K562 (cell line): Measurements from ENCODE around the gene RET. TPM values are rescaled to one million over a fixed set of nuclear protein-coding genes. Genes with fewer than 3 reads are reported as not detected.

Source experiments
- ATAC-seq: fragments of 200-7000 bp; cut with Tn5 transposase; 3 replicates; pipeline ENCODE4 v1.9.1; 2020; ENCODE audit warnings: moderate library complexity
- BruUV-seq: library from RNA; stranded (reverse); fragments of 400-500 nt; replicated peaks from 2 replicates; lab custom pipeline; 2021; lab: Mats Ljungman, UMichigan
- CTCF ChIA-PET: fragments of 300-600 bp; formaldehyde crosslinking; extraction: SDS; loops from one replicate; lab custom pipeline; 2021; ENCODE audit warnings: low intra/inter-chr PET ratio; lab: Yijun Ruan, JAX
- POLR2A ChIA-PET: fragments of 300-600, 350-650 bp; sonication (Branson Sonifier 250); formaldehyde crosslinking; extraction: SDS; loops from one replicate; lab custom pipeline; 2021; ENCODE audit warnings: antibody characterized with exemption, inconsistent platforms; lab: Yijun Ruan, JAX
- DNase-seq, 4 experiments: peaks; one replicate each; pipeline versions ENCODE4 v3.0.0 to v3.0.0-alpha.2; 2011 to 2018; ENCODE audit warnings: low spot score in 3 of 4, mixed read lengths in 3 of 4; ENCODE audit errors: extremely low read depth in 1 of 4
- FAIRE-seq: peaks from 2 replicates; lab custom pipeline; 2011; peaks lifted over from hg19 to GRCh38; lab: Jason Lieb, UNC
- H2AFZ ChIP-seq: 2 replicates; pipeline ENCODE4 v1.6.0; 2011; ENCODE audit warnings: low read depth, low read length, control low read depth, inconsistent platforms
- H3K27ac ChIP-seq: fragments of 200-600 bp; 3 replicates; pipeline ENCODE4 v1.8.0; 2011; ENCODE audit warnings: low read depth, mild to moderate bottlenecking, control low read depth, inconsistent platforms, low read length, moderate library complexity, mixed read lengths; ENCODE audit errors: extremely low read depth
- H3K27me3 ChIP-seq, 2 experiments: fragments of 300-600 bp in 1 of 2; 2 replicates in 1 of 2; 3 replicates in 1 of 2; pipeline versions ENCODE4 v1.6.0 to v1.8.0; 2011; ENCODE audit warnings: inconsistent platforms in 2 of 2, low read length in 2 of 2, mild to moderate bottlenecking in 1 of 2, mixed read lengths in 1 of 2, moderate library complexity in 1 of 2; ENCODE audit not compliant: control insufficient read depth in 2 of 2, insufficient read depth in 2 of 2
- H3K36me3 ChIP-seq: fragments of 300-600 bp; 3 replicates; pipeline ENCODE4 v1.8.0; 2011; ENCODE audit warnings: mild to moderate bottlenecking, low read length, inconsistent platforms; ENCODE audit not compliant: control insufficient read depth, insufficient read depth
- H3K4me1 ChIP-seq, 2 experiments: fragments of 200-600 bp in 1 of 2; replicated peaks in 1 of 2; 2 replicates in 1 of 2; 3 replicates in 1 of 2; pipeline versions ENCODE4 v1.5.1 to v1.8.0; 2011; ENCODE audit warnings: inconsistent platforms in 2 of 2, low read length in 2 of 2, mild to moderate bottlenecking in 1 of 2, mixed read lengths in 1 of 2, moderate library complexity in 1 of 2; ENCODE audit not compliant: control insufficient read depth in 2 of 2, insufficient read depth in 2 of 2
- H3K4me2 ChIP-seq: 2 replicates; pipeline ENCODE4 v1.6.1; 2011; ENCODE audit warnings: low read length, control low read depth, inconsistent platforms, mixed read lengths; ENCODE audit not compliant: insufficient read depth
- H3K4me3 ChIP-seq: fragments of 200-600 bp; sonication (generic), shearing (Covaris generic); 2 replicates; pipeline ENCODE4 v1.5.1; 2016; ENCODE audit warnings: control low read depth, inconsistent platforms
- H3K79me2 ChIP-seq: fragments of 200-600 bp; 3 replicates; pipeline ENCODE4 v1.8.0; 2011; ENCODE audit warnings: low read length, inconsistent platforms; ENCODE audit not compliant: control insufficient read depth, insufficient read depth
- H3K9ac ChIP-seq, 2 experiments: 2 replicates each; pipeline versions ENCODE4 v1.6.0 to v1.6.1; 2011; ENCODE audit warnings: low read depth in 2 of 2, low read length in 2 of 2, control low read depth in 1 of 2, inconsistent platforms in 1 of 2, mild to moderate bottlenecking in 1 of 2, mixed read lengths in 1 of 2; ENCODE audit not compliant: insufficient read depth in 1 of 2
- H3K9me1 ChIP-seq: one replicate; pipeline ENCODE4 v1.6.0; 2011; ENCODE audit warnings: inconsistent platforms, mild to moderate bottlenecking, low read length, moderate library complexity; ENCODE audit not compliant: control insufficient read depth, insufficient read depth
- H3K9me3 ChIP-seq: replicated peaks from 2 replicates; pipeline ENCODE4 v1.5.1; 2011; ENCODE audit warnings: low read depth, low read length, inconsistent platforms; ENCODE audit not compliant: control insufficient read depth, insufficient read depth
- H4K20me1 ChIP-seq: replicated peaks from 2 replicates; pipeline ENCODE4 v1.6.1; 2011; ENCODE audit warnings: low read length, inconsistent platforms, mixed read lengths; ENCODE audit not compliant: control insufficient read depth, insufficient read depth
- DACH1 ChIP-seq: fragments of 450-650 bp; IDR thresholded peaks from 2 replicates; pipeline ENCODE4 v1.6.1; 2018; ENCODE audit not compliant: partially characterized antibody
- HLTF ChIP-seq: fragments of 450-650 bp; IDR thresholded peaks from 2 replicates; pipeline ENCODE4 v1.6.1; 2016
- JUN ChIP-seq, 2 experiments: sonication (generic) in 1 of 2; formaldehyde crosslinking in 1 of 2; IDR thresholded peaks; 2 replicates each; pipeline versions ENCODE4 v1.6.1 to v1.8.0; 2012 to 2022; ENCODE audit warnings: borderline replicate concordance in 2 of 2, mild to moderate bottlenecking in 2 of 2, improper control_type of control experiment in 1 of 2, low read depth in 1 of 2, low read length in 1 of 2, missing genetic modification reagents in 1 of 2
- TARDBP ChIP-seq: fragments of 450-650 bp; IDR thresholded peaks from 2 replicates; pipeline ENCODE4 v1.6.1; 2016
- TFAM ChIP-seq: fragments of 250-450 bp; sonication (Bioruptor Pico); conservative IDR thresholded peaks from 2 replicates; pipeline ENCODE4 v1.5.0; 2021; ENCODE audit warnings: mild to moderate bottlenecking, moderate library complexity
- WGBS: fragments of 100-300 bp; shearing (Covaris generic); methylation state at CpG from one replicate; pipeline ENCODE4 v1.1.6; 2016; ENCODE audit warnings: low coverage, mixed read lengths; ENCODE audit not compliant: insufficient coverage; ENCODE audit errors: missing lambda C conversion rate; 5-methylcytosine and 5-hydroxymethylcytosine counted together
- in situ Hi-C: fragments of 300-500 bp; cut with MboI; formaldehyde crosslinking; loops from 4 replicates; pipeline ENCODE4 v1.15.0; 2018; ENCODE audit warnings: inconsistent platforms, mixed read lengths
- intact Hi-C: fragments of 100-400 bp; cut with micrococcal nuclease; formaldehyde crosslinking; loops from 2 replicates; pipeline ENCODE4 v1.14.2; 2022
- polyA plus RNA-seq, 8 experiments: library from polyadenylated mRNA; depleted of rRNA in 4 of 8; stranded (reverse) in 5 of 8; unstranded in 3 of 8; fragments of >200 nt; fragmentation: Nextera tagmentation in 2 of 8; fragmentation: Illumina TruSeq in 1 of 8; extraction: Ambion mirVana in 2 of 8; extraction: Trizol in 1 of 8; gene quantifications; 2 replicates each; pipeline versions ENCODE4 v1.2.1 to v1.2.3, GENCODE V29; 2011 to 2014; ENCODE audit warnings: inconsistent platforms in 1 of 8, missing spikeins in 1 of 8
- total RNA-seq, 7 experiments: library from RNA; depleted of rRNA in 6 of 7; stranded (reverse); fragments of >200 nt in 6 of 7; fragmentation: Illumina TruSeq in 2 of 7; extraction: Trizol in 2 of 7; gene quantifications; 2 replicates each; pipeline versions ENCODE4 v1.2.1 to v1.2.3, GENCODE V29; 2011 to 2021; ENCODE audit warnings: low replicate concordance in 1 of 7
- TF ChIP-seq, protein P1 (sequence below): fragments of 200-800 bp; sonication (Bioruptor generic); IDR thresholded peaks from 2 replicates; pipeline ENCODE4 v1.6.1; 2017; ENCODE audit warnings: missing genetic modification characterization, missing compliant biosample characterization
- TF ChIP-seq, protein P2 (sequence below): sonication (generic); formaldehyde crosslinking; IDR thresholded peaks from 2 replicates; pipeline ENCODE4 v1.8.0; 2023; ENCODE audit warnings: mild to moderate bottlenecking, missing genetic modification reagents
- TF ChIP-seq, protein P3 (sequence below): fragments of 250-450 bp; sonication (Bioruptor Pico); IDR thresholded peaks from 2 replicates; pipeline ENCODE4 v1.9.0; 2021; ENCODE audit warnings: mild to moderate bottlenecking, inconsistent platforms

Gene RET
- total and polyA plus RNA-seq, 9 of the 15 experiments (the other 6 are each of a cell fraction or from before 2014, with no cell fraction given) = 0.04 to 0.05 TPM; not detected in 7

DNA sequence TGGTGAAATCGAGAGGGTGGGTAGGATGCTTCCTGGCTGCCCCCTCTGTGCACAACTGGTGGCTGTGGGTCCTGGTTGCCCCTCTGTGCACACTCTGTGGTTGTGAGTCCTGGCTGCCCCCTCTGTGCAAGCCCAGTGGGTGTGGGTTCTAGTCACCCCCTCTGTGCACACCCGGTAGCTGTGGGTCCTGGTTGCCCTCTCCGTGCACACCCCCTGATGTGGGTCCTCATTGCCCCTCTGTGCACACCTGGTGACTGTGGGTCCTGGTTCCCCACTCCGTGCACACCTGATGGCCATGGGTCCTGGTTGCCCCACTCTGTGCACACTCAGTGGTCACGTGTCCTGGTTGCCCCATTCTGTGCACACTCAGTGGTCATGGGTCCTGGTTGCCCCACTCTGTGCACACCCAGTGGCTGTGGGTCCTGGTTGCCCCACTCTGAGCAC lies 20.3 kb upstream of the RET start:
- Histone ChIP-seq H3K4me2 (no peak overlapping the region), H3K79me2 (no peaks in the 10 kb centered on the region), H3K9me3 (no peaks in the 10 kb centered on the region), H3K27me3 (peaks cover 3 to 26% of the 10 kb centered on the region in 2 experiments; a peak in 3 of 5 replicates), H3K27ac (no peak overlapping the region), H3K4me1 (peaks cover 0 to 4% of the 10 kb centered on the region in 2 experiments; a peak in 2 of 5 replicates), H3K9ac (no peak overlapping the region), H3K4me3 (no peak overlapping the region), H4K20me1 (peaks cover 4% of the 10 kb centered on the region; the same call in 1 of the 2 replicates), H3K9me1 (no peaks in the 10 kb centered on the region), H3K36me3 (no peaks in the 10 kb centered on the region), H2AFZ (no peak overlapping the region)
- ATAC-seq = no peak
- 1% methylated on average over 5 of the region's 5 CpGs for WGBS
- CTCF ChIA-PET = no interaction called here
- in situ Hi-C loops = no loop called here
- POLR2A ChIA-PET = no interaction called here
- no peak for DNase-seq
- TF ChIP-seq TARDBP (no peak), JUN (IDR thresholded peaks at IDR 0.05; ENCODE audit: borderline replicate concordance, low read depth, low read length) (no peak), JUN (CRISPR knock-in tag; IDR thresholded peaks at IDR 0.05; ENCODE audit: borderline replicate concordance) (no peak), TFAM (CRISPR knock-in tag) (no peak), HLTF (no peak), DACH1 (no peak)
- TF ChIP-seq, protein P1, sequence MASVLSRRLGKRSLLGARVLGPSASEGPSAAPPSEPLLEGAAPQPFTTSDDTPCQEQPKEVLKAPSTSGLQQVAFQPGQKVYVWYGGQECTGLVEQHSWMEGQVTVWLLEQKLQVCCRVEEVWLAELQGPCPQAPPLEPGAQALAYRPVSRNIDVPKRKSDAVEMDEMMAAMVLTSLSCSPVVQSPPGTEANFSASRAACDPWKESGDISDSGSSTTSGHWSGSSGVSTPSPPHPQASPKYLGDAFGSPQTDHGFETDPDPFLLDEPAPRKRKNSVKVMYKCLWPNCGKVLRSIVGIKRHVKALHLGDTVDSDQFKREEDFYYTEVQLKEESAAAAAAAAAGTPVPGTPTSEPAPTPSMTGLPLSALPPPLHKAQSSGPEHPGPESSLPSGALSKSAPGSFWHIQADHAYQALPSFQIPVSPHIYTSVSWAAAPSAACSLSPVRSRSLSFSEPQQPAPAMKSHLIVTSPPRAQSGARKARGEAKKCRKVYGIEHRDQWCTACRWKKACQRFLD = no peak
- TF ChIP-seq, protein P2, sequence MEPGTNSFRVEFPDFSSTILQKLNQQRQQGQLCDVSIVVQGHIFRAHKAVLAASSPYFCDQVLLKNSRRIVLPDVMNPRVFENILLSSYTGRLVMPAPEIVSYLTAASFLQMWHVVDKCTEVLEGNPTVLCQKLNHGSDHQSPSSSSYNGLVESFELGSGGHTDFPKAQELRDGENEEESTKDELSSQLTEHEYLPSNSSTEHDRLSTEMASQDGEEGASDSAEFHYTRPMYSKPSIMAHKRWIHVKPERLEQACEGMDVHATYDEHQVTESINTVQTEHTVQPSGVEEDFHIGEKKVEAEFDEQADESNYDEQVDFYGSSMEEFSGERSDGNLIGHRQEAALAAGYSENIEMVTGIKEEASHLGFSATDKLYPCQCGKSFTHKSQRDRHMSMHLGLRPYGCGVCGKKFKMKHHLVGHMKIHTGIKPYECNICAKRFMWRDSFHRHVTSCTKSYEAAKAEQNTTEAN = no peak
- TF ChIP-seq, protein P3, sequence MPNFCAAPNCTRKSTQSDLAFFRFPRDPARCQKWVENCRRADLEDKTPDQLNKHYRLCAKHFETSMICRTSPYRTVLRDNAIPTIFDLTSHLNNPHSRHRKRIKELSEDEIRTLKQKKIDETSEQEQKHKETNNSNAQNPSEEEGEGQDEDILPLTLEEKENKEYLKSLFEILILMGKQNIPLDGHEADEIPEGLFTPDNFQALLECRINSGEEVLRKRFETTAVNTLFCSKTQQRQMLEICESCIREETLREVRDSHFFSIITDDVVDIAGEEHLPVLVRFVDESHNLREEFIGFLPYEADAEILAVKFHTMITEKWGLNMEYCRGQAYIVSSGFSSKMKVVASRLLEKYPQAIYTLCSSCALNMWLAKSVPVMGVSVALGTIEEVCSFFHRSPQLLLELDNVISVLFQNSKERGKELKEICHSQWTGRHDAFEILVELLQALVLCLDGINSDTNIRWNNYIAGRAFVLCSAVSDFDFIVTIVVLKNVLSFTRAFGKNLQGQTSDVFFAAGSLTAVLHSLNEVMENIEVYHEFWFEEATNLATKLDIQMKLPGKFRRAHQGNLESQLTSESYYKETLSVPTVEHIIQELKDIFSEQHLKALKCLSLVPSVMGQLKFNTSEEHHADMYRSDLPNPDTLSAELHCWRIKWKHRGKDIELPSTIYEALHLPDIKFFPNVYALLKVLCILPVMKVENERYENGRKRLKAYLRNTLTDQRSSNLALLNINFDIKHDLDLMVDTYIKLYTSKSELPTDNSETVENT = no peak
- BruUV-seq = no TSS peak
- intact Hi-C loops = no loop called here
- no peak for FAIRE-seq
